ENCODE measurements around the gene ZNF423. TPM values are rescaled to one million over a fixed set of nuclear protein-coding genes. Genes with fewer than 3 reads are reported as not detected.

The ZNF423 gene
- total RNA-seq, 1 experiment from 2014 or later = 0.49 TPM

- POLR2A ChIA-PET = no interaction called here
- TF ChIP-seq CTCF (IDR thresholded peaks at IDR 0.05) (no peak), TCF7L2 (IDR thresholded peaks at IDR 0.05; ENCODE audit: low read depth, low read length) (no peak), REST (IDR thresholded peaks at IDR 0.05; ENCODE audit: insufficient read depth in 1 of 2, low read depth in 2 of 2, low read length in 1 of 2) (no peak), SIN3A (IDR thresholded peaks at IDR 0.05; ENCODE audit: borderline replicate concordance, insufficient read depth, low read depth, low read length) (no peak), POLR2AphosphoS5 (IDR thresholded peaks at IDR 0.05; ENCODE audit: low read depth, low read length) (no peak)
- Histone ChIP-seq H3K27me3 (ENCODE audit: control insufficient read depth, insufficient read depth, low read length) (no peaks in the 10 kb centered on the region; the same call in 1 of the 2 replicates), H3K9me3 (ENCODE audit: control insufficient read depth, insufficient read depth, low read depth, low read length) (no peaks in the 10 kb centered on the region), H3K36me3 (ENCODE audit: control insufficient read depth, insufficient read depth, low read length) (no peaks in the 10 kb centered on the region), H3K27ac (ENCODE audit: low read length) (no peak overlapping the region), H3K4me3 (ENCODE audit: low read depth in 2 of 2, low read length in 2 of 2) (no peak overlapping the region), H3K4me1 (ENCODE audit: control insufficient read depth, insufficient read depth, low read length) (no peaks in the 10 kb centered on the region)
- CTCF ChIA-PET = interaction anchor here (0.6 kb wide), 1 partner anchor 10 kb away, joined by 6 read pairs; no protein-coding TSS in a partner anchor
- DNase-seq (ENCODE audit: low read depth, low spot score) (no peak), ATAC-seq (no peak)
- intact Hi-C loops (cut with micrococcal nuclease; ENCODE audit: unreplicated experiment) = no loop called here
- BruUV-seq (replicated peaks) = no TSS peak
- in situ Hi-C loops (cut with HindIII; ENCODE audit: low pct_unique_long_range_greater_than_20kb, low sequenced_read_pairs) = no loop called here
Measured at GRCh38 chr16:49822649-49823370, 33.1 kb downstream of the ZNF423 start.

- no TSS peak for BruUV-seq (replicated peaks)
- no peak overlapping the region for H3K4me3 ChIP-seq (ENCODE audit: low read depth in 2 of 2, low read length in 2 of 2)
- in situ Hi-C loops (cut with HindIII; ENCODE audit: low pct_unique_long_range_greater_than_20kb, low sequenced_read_pairs) = no loop called here
- H3K27ac ChIP-seq (ENCODE audit: low read length) = no peak overlapping the region
- intact Hi-C loops (cut with micrococcal nuclease; ENCODE audit: unreplicated experiment) = no loop called here
- H3K27me3 ChIP-seq (ENCODE audit: control insufficient read depth, insufficient read depth, low read length) = no peaks in the 10 kb centered on the region; the same call in 1 of the 2 replicates
- no peak for ATAC-seq
- POLR2A ChIA-PET = no interaction called here
- CTCF ChIA-PET = no interaction called here
- H3K9me3 ChIP-seq (ENCODE audit: control insufficient read depth, insufficient read depth, low read depth, low read length) = no peaks in the 10 kb centered on the region
- TF ChIP-seq CTCF (IDR thresholded peaks at IDR 0.05) = no peak
- H3K36me3 ChIP-seq (ENCODE audit: control insufficient read depth, insufficient read depth, low read length) = no peaks in the 10 kb centered on the region
- no peak for DNase-seq (ENCODE audit: low read depth, low spot score)
- no peaks in the 10 kb centered on the region for H3K4me1 ChIP-seq (ENCODE audit: control insufficient read depth, insufficient read depth, low read length)
Measured at GRCh38 chr16:49821614-49822282, 34.2 kb downstream of the ZNF423 start.
